Measurements from ENCODE around the gene EHD2. TPM values are rescaled to one million over a fixed set of nuclear protein-coding genes. Genes with fewer than 3 reads are reported as not detected.

The EHD2 gene
- total and polyA plus RNA-seq, 2 of the 13 experiments (the other 11 are each of a cell fraction or from before 2014, with no cell fraction given), result 0.09 to 0.28 TPM

GRCh38 chr19:47792616-47793015, 79.4 kb downstream of the EHD2 start:
- FAIRE-seq (no peak), ATAC-seq (no peak), DNase-seq (ENCODE audit: low spot score) (no peak)
- Histone ChIP-seq H4K20me1 (ENCODE audit: insufficient read depth, low read length) (no peaks in the 10 kb centered on the region), H3K4me3 (replicated peaks in 1 of 3; ENCODE audit: insufficient read depth in 1 of 3, low read depth in 2 of 3, low read length in 3 of 3) (no peak overlapping the region), H3K27me3 (ENCODE audit: control insufficient read depth in 1 of 2, insufficient read depth in 2 of 2, low read length in 2 of 2) (peaks cover 0 to under 1% of the 10 kb centered on the region in 2 experiments; a peak in 1 of 5 replicates), H3K27ac (ENCODE audit: extremely low read length, insufficient read depth, low read length) (no peak overlapping the region), H3K79me2 (ENCODE audit: insufficient read depth, low read length) (no peaks in the 10 kb centered on the region), H3K4me1 (ENCODE audit: insufficient read depth, low read length) (no peaks in the 10 kb centered on the region), H3K36me3 (replicated peaks in 1 of 2; ENCODE audit: control insufficient read depth in 1 of 2, insufficient read depth in 2 of 2, low read length in 2 of 2) (no peaks in the 10 kb centered on the region), H3K9ac (ENCODE audit: insufficient read depth, low read depth, low read length) (no peak overlapping the region), H2AFZ (ENCODE audit: low read length) (no peak overlapping the region), H3K4me2 (ENCODE audit: low read depth, low read length) (no peak overlapping the region), H3K9me3 (ENCODE audit: low read length) (no peaks in the 10 kb centered on the region)
- TF ChIP-seq HINFP (CRISPR knock-in tag; IDR thresholded peaks at IDR 0.05; ENCODE audit: low read depth) (no peak), MTF2 (CRISPR knock-in tag; IDR thresholded peaks at IDR 0.05; ENCODE audit: borderline replicate concordance) (no peak), ZNF512 (CRISPR knock-in tag; IDR thresholded peaks at IDR 0.05) (no peak), GFI1 (CRISPR knock-in tag; IDR thresholded peaks at IDR 0.05; ENCODE audit: borderline replicate concordance) (no peak), ELK4 (CRISPR knock-in tag; IDR thresholded peaks at IDR 0.05; ENCODE audit: borderline replicate concordance) (no peak), ZEB1 (IDR thresholded peaks at IDR 0.05; ENCODE audit: insufficient replicate concordance, low read depth) (no peak), ZNF335 (CRISPR knock-in tag; IDR thresholded peaks at IDR 0.05) (no peak), ATF7-NPFF (CRISPR knock-in tag; IDR thresholded peaks at IDR 0.05; ENCODE audit: low read depth) (no peak), SALL2 (CRISPR knock-in tag; IDR thresholded peaks at IDR 0.05) (no peak), ZNF503 (CRISPR knock-in tag; IDR thresholded peaks at IDR 0.05) (no peak), RFX5 (IDR thresholded peaks at IDR 0.05; ENCODE audit: low read depth, low read length) (no peak), MXD1 (CRISPR knock-in tag; IDR thresholded peaks at IDR 0.05) (no peak), ZNF546 (CRISPR knock-in tag; conservative IDR thresholded peaks at IDR 0.05) (no peak), FLYWCH1 (CRISPR knock-in tag; IDR thresholded peaks at IDR 0.05) (no peak)
- intact Hi-C loops (cut with micrococcal nuclease; ENCODE audit: unreplicated experiment) (no loop called here), in situ Hi-C loops (cut with HindIII; ENCODE audit: extremely low pct_ligation_motif_present, low pct_unique_long_range_greater_than_20kb) (no loop called here)
- POLR2A ChIA-PET, result no interaction called here
- CTCF ChIA-PET (ENCODE audit: low intra/inter-chr PET ratio, low total read pairs), result no interaction called here
- WGBS (ENCODE audit: low lambda C conversion rate), result 26% methylated on average over 1 of the region's 1 CpG
- BruUV-seq (replicated peaks), result no TSS peak

All from HepG2 (cell line).